Measurements from ENCODE around the gene RETN. TPM values are rescaled to one million over a fixed set of nuclear protein-coding genes. Genes with fewer than 3 reads are reported as not detected.

RETN gene
- total RNA-seq, 1 donor from 2014 or later: not detected

DNA sequence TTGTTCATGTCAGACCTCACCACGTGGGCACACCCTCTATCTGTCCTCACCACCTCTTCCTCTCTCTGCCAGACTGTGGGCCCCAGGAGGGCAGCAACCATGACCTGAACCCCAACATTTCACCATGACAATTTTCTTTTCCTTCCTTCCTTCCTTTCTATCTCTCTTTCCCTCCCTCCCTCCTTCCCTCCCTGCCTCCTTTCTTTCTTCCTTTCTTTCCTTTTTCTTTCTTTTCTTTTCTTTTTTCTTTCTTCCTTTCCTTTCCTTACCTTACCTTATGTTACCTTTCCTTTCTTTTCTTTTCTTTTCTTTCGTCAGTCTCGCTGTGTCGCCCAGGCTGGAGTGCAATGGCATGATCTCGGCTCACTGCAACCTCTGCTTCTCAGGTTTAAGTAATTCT lies 41.8 kb downstream of the RETN start:
- no peaks in the 10 kb centered on the region for H3K36me3 Mint-ChIP-seq (ENCODE audit: unreplicated experiment)

DNA sequence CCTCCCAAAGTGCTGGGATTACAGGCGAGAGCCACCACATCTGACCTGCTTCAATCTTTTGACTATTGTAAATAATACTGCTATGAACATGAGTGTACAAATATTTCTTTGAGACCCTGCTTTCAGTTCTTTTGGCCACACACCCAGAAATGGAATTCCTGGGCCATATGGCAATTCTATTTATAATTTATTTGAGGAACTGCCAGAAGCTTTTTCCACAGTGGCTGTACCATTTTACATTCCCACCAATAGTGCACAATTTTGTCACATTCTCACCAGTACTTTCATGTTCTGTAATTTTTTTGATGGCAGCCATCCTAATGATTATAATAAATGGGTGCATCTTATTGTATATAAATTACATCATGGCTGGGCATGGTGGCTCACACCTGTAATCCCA lies 46.8 kb downstream of the RETN start:
- H3K9me3 Mint-ChIP-seq (ENCODE audit: unreplicated experiment): peaks cover 4% of the 10 kb centered on the region
- TF ChIP-seq, protein P1, sequence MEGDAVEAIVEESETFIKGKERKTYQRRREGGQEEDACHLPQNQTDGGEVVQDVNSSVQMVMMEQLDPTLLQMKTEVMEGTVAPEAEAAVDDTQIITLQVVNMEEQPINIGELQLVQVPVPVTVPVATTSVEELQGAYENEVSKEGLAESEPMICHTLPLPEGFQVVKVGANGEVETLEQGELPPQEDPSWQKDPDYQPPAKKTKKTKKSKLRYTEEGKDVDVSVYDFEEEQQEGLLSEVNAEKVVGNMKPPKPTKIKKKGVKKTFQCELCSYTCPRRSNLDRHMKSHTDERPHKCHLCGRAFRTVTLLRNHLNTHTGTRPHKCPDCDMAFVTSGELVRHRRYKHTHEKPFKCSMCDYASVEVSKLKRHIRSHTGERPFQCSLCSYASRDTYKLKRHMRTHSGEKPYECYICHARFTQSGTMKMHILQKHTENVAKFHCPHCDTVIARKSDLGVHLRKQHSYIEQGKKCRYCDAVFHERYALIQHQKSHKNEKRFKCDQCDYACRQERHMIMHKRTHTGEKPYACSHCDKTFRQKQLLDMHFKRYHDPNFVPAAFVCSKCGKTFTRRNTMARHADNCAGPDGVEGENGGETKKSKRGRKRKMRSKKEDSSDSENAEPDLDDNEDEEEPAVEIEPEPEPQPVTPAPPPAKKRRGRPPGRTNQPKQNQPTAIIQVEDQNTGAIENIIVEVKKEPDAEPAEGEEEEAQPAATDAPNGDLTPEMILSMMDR (IDR thresholded peaks at IDR 0.05; ENCODE audit: partially characterized antibody, unreplicated experiment): no peak

More for the DNA sequence above, 41.8 kb downstream of the RETN start:
- TF ChIP-seq, protein P1 (IDR thresholded peaks at IDR 0.05; ENCODE audit: partially characterized antibody, unreplicated experiment): no peak
- peaks cover 4% of the 10 kb centered on the region for H3K27me3 Mint-ChIP-seq (ENCODE audit: unreplicated experiment)
- H3K27ac Mint-ChIP-seq (ENCODE audit: unreplicated experiment): no peak overlapping the region
- no peak for DNase-seq
- no peaks in the 10 kb centered on the region for H3K4me1 Mint-ChIP-seq (ENCODE audit: low read depth, unreplicated experiment)
- no peak overlapping the region for H3K4me3 Mint-ChIP-seq (ENCODE audit: unreplicated experiment)
- H3K9me3 Mint-ChIP-seq (ENCODE audit: unreplicated experiment): peaks cover 7% of the 10 kb centered on the region

DNA sequence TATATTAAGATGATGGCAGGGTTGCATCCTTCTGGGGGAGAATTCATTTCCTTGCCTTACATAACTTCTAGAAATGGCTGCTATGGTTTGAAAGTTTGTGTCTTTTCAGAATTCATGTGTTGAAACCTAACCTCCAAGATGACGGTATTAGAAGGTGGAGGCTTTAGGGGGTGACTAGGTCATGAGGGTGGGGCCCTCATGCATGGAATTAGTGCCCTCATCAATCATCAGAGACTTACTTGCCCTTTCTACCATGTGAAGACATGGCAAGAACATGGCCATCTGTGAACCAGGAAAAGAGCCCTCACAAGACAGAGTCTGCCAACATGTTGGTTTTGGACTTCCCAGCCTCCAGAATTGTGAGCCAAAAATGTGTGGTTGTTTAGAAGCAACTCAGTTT lies 47.9 kb downstream of the RETN start:
- Mint-ChIP-seq H3K9me3 (ENCODE audit: unreplicated experiment) (peaks cover 6% of the 10 kb centered on the region), H3K27me3 (ENCODE audit: unreplicated experiment) (peaks cover 5% of the 10 kb centered on the region), H3K4me3 (ENCODE audit: unreplicated experiment) (no peak overlapping the region), H3K36me3 (ENCODE audit: unreplicated experiment) (no peaks in the 10 kb centered on the region), H3K4me1 (ENCODE audit: low read depth, unreplicated experiment) (peaks cover 6% of the 10 kb centered on the region), H3K27ac (ENCODE audit: unreplicated experiment) (no peak overlapping the region)
- no peak for DNase-seq
- TF ChIP-seq, protein P1 (IDR thresholded peaks at IDR 0.05; ENCODE audit: partially characterized antibody, unreplicated experiment): no peak

More for the DNA sequence above, 46.8 kb downstream of the RETN start:
- DNase-seq: no peak
- peaks cover 6% of the 10 kb centered on the region for H3K4me1 Mint-ChIP-seq (ENCODE audit: low read depth, unreplicated experiment)
- no peaks in the 10 kb centered on the region for H3K36me3 Mint-ChIP-seq (ENCODE audit: unreplicated experiment)
- no peak overlapping the region for H3K27ac Mint-ChIP-seq (ENCODE audit: unreplicated experiment)
- H3K4me3 Mint-ChIP-seq (ENCODE audit: unreplicated experiment): no peak overlapping the region
- peaks cover 5% of the 10 kb centered on the region for H3K27me3 Mint-ChIP-seq (ENCODE audit: unreplicated experiment)

DNA sequence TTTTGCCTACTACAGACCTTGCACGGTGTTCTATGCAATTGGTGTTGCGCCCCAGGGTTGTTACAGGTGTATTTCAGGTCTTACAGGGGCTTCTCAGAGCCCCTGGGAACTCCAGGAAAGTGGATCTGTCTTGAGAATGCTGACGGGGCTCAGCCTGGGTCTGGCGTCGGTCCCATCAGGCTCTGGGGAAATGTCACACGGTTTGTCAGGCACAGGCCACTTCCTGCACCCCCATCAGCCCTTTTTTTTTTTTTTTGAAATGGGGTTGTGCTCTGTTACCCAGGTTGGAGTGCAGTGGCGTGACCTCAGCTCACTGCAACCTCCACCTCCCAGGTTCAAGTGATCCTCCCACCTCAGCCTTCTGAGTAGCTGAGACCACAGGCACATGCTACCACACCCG lies 49.8 kb downstream of the RETN start:
- Mint-ChIP-seq H3K9me3 (ENCODE audit: unreplicated experiment) (peaks cover 22% of the 10 kb centered on the region), H3K27me3 (ENCODE audit: unreplicated experiment) (peaks cover 16% of the 10 kb centered on the region), H3K27ac (ENCODE audit: unreplicated experiment) (no peak overlapping the region), H3K4me1 (ENCODE audit: low read depth, unreplicated experiment) (peaks cover 20% of the 10 kb centered on the region), H3K4me3 (ENCODE audit: unreplicated experiment) (no peak overlapping the region), H3K36me3 (ENCODE audit: unreplicated experiment) (no peaks in the 10 kb centered on the region)
- no peak for DNase-seq
- TF ChIP-seq, protein P1 (IDR thresholded peaks at IDR 0.05; ENCODE audit: partially characterized antibody, unreplicated experiment): no peak

Other genes starting within 250 kb of the RETN start
- 2.6 TPM for gene PEX11G, start 180.0 kb upstream of the RETN start, total RNA-seq (ENCODE audit: unreplicated experiment)
- gene ZNF358, start 152.9 kb upstream of the RETN start, total RNA-seq (ENCODE audit: unreplicated experiment): 148 TPM
- 39.8 TPM for gene MCOLN1, start 146.4 kb upstream of the RETN start, total RNA-seq (ENCODE audit: unreplicated experiment)
- gene PNPLA6, start 133.3 kb upstream of the RETN start, total RNA-seq (ENCODE audit: unreplicated experiment): 82.0 TPM
- 47.6 TPM for gene CAMSAP3, start 73.2 kb upstream of the RETN start, total RNA-seq (ENCODE audit: unreplicated experiment)
- 32.8 TPM for gene XAB2, start 39.5 kb upstream of the RETN start, total RNA-seq (ENCODE audit: unreplicated experiment)
- gene PET100, start 39.3 kb upstream of the RETN start, total RNA-seq (ENCODE audit: unreplicated experiment): 186 TPM
- gene PCP2, start 35.3 kb upstream of the RETN start, total RNA-seq (ENCODE audit: unreplicated experiment): not detected
- 32.8 TPM for gene STXBP2, start 31.9 kb upstream of the RETN start, total RNA-seq (ENCODE audit: unreplicated experiment)
- gene MCEMP1, start 8.0 kb downstream of the RETN start, total RNA-seq (ENCODE audit: unreplicated experiment): not detected
- 142 TPM for gene TRAPPC5, start 11.8 kb downstream of the RETN start, total RNA-seq (ENCODE audit: unreplicated experiment)
- gene FCER2, start 33.1 kb downstream of the RETN start, total RNA-seq (ENCODE audit: unreplicated experiment): not detected
- gene CLEC4G, start 63.1 kb downstream of the RETN start, total RNA-seq (ENCODE audit: unreplicated experiment): 14.8 TPM
- gene CD209, start 78.5 kb downstream of the RETN start, total RNA-seq (ENCODE audit: unreplicated experiment): not detected
- gene CLEC4M, start 94.2 kb downstream of the RETN start, total RNA-seq (ENCODE audit: unreplicated experiment): not detected
- gene EVI5L, start 161.2 kb downstream of the RETN start, total RNA-seq (ENCODE audit: unreplicated experiment): 36.4 TPM
- gene PRR36, start 205.3 kb downstream of the RETN start, total RNA-seq (ENCODE audit: unreplicated experiment): 37.4 TPM
- not detected for gene LRRC8E, start 219.5 kb downstream of the RETN start, total RNA-seq (ENCODE audit: unreplicated experiment)
- 44.2 TPM for gene MAP2K7, start 234.8 kb downstream of the RETN start, total RNA-seq (ENCODE audit: unreplicated experiment)
- 0.69 TPM for gene TGFBR3L, start 245.8 kb downstream of the RETN start, total RNA-seq (ENCODE audit: unreplicated experiment)

Data from glutamatergic neuron (in vitro differentiated cells).